AG09319 (cell line): Measurements from ENCODE around the gene LRRC17.
"Not testable (repeated sequence)": the region's sequence is repeated elsewhere in the genome, so short reads cannot be mapped to it uniquely, and the experiment has no call there.

ENCODE experiments used
- DNase-seq: peaks from one replicate; pipeline ENCODE4 v3.0.0-alpha.2; 2010; ENCODE audit warnings: low read depth; ENCODE audit errors: extremely low read depth
- TF ChIP-seq, protein P1 (sequence below): IDR thresholded peaks from 2 replicates; pipeline ENCODE4 v1.5.1; 2011; ENCODE audit warnings: low read depth, mild to moderate bottlenecking, inconsistent platforms, low read length, moderate library complexity

The LRRC17 gene

GRCh38 chr7:102966465-102966864, 53.7 kb downstream of the LRRC17 start:
- DNase-seq, result no peak
- TF ChIP-seq, protein P1, sequence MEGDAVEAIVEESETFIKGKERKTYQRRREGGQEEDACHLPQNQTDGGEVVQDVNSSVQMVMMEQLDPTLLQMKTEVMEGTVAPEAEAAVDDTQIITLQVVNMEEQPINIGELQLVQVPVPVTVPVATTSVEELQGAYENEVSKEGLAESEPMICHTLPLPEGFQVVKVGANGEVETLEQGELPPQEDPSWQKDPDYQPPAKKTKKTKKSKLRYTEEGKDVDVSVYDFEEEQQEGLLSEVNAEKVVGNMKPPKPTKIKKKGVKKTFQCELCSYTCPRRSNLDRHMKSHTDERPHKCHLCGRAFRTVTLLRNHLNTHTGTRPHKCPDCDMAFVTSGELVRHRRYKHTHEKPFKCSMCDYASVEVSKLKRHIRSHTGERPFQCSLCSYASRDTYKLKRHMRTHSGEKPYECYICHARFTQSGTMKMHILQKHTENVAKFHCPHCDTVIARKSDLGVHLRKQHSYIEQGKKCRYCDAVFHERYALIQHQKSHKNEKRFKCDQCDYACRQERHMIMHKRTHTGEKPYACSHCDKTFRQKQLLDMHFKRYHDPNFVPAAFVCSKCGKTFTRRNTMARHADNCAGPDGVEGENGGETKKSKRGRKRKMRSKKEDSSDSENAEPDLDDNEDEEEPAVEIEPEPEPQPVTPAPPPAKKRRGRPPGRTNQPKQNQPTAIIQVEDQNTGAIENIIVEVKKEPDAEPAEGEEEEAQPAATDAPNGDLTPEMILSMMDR, result no peak

GRCh38 chr7:102967798-102968197, 55.0 kb downstream of the LRRC17 start:
- no peak for DNase-seq
- TF ChIP-seq, protein P1, result no peak

GRCh38 chr7:102973096-102973802, 60.4 kb downstream of the LRRC17 start:
- no peak for DNase-seq
- TF ChIP-seq, protein P1, result no peak

DNA sequence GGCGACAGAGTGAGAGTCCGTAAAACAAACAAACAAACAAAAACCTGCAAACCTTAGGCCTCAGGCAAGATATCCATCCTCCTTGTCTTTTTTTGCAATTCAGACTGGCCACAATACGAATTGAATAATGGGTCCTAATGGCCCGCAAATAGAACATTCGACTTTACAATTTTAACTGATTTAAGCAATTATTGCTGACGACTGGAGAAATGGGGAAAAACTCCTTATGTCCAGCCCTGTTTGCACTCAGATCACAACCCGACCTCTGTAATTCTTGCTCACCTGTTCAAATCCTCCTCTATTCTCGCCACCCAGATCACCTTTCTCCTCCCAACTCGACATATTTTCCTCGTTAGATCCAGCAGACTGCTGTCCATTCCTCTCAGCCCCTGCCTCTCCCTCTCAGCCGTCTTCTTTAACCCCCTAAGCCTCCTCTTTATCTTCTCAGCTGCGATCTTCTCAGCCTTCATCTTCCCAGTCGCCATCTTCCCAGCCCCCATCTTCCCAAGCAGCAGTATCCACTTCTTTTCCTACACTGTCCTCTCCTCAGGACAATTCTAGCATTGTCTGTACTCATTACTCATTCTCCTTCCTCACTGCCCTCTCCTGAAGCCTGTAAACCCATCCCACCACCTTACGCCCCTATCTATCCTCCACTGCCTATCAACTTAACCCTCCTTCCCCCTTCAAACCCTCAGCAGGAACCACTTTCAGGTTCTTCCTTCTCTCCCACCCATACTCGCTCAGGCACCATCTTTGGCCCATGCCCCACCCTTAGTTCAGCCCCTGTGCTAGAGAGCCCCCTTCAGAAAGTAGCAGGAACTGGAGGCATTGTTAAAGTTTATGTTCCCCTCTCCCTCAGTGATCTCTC, 61.8 kb downstream of the LRRC17 start:
- TF ChIP-seq, protein P1, result no peak; the same call in 1 of the 2 replicates
- no peak for DNase-seq

DNA sequence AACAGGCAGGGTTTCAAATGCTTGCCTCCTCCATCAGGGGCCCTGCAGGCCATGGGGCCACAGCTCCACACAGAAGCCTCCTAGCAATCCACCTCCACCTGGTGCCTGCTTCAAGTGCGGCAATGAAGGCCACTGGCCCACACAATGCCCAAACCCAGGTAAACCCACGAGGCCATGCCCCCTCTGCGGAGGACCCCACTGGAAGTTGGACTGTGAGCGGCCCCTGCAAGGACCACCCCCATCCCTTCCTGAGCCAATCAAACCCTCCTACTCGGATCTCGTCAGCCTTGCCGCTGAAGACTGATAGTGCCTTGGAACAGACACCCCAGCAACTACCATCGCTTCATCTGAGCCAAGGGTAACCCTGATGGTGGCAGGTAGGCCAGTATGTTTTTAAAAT, 63.1 kb downstream of the LRRC17 start:
- TF ChIP-seq, protein P1, result no peak
- DNase-seq, result no peak

DNA sequence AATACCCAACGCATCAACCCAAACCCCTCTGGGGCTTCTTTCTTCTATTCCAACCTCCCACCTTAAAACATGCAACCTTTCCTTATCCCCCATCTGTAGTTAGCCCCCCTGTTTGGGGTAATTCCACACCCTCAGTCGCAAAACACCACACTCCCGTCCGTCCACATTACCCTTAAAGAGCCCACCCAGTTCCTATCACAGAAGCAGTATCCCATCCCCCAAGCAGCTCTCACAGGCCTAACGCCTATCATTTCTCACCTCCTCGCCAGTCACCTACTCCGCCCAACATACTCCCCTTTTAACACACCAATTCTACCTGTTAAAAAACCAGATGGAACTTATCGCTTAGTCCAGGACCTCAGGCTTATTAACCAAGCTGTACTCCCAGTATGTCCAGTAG, 63.7 kb downstream of the LRRC17 start:
- TF ChIP-seq, protein P1, result no peak
- no peak for DNase-seq

DNA sequence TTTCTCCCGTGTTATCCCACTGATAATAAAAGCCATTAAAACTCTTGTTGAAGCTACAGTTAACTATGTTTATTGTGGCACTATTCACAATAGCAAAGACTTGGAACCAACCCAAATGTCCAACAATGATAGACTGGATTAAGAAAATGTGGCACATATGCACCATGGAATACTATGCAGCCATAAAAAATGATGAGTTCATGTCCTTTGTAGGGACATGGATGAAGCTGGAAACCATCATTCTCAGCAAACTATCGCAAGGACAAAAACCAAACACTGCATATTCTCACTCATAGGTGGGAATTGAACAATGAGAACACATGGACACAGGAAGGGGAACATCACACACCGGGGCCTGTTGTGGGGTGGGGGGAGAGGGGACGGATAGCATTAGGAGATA, 64.8 kb downstream of the LRRC17 start:
- DNase-seq, result not testable (repeated sequence)
